HG02981 (cell line): ENCODE data around the gene CARMIL1.
"Not testable (repeated sequence)": the region's sequence is repeated elsewhere in the genome, so short reads cannot be mapped to it uniquely, and the experiment has no call there.

Experiments
- ATAC-seq: cut with Tn5 transposase; IDR thresholded peaks from one replicate; pipeline ENCODE4 v1.9.1; 2021; ENCODE audit warnings: mild to moderate bottlenecking, moderate library complexity; ENCODE audit not compliant: unreplicated experiment

The CARMIL1 gene

GRCh38 chr6:25548451-25548850 lies 269.3 kb downstream of the CARMIL1 start:
- no peak for ATAC-seq

DNA sequence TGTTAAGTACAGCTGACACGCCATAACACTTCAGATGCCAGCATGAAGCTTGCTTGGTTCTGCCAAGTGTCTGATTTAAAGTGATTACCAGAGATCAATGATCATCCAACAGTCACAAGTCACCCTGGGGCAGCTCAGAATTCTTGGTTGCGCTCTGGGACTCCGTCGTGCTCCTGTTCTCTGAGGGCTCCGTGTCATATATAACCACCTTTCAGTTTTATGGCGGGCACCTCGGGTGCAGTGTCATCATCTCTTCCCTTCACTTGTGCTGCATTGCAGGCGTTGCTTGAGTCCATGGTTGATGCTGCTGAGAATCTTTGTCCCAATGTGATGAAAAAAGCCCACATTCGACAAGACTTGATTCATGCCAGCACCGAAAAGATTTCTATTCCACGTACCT lies 271.5 kb downstream of the CARMIL1 start:
- ATAC-seq: no peak

DNA sequence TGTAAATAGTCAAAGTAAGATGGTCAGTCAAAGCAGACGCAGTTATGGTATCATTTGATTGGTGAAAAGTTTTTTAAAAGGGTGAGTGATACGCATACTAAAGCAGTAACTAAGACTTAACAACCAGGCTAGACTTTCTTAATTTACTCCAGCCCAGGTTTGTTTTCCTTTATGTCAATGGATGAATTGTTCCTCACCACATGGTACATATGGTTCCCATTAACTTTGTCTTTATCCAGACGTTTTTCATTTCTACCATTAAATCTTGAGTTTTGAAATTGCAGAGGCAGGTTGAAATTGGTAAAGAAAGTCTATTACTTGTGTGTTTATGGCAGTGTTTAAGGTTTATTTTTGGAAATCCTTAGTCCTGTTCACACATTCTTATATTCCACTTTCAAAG lies 274.3 kb downstream of the CARMIL1 start:
- ATAC-seq: no peak

DNA sequence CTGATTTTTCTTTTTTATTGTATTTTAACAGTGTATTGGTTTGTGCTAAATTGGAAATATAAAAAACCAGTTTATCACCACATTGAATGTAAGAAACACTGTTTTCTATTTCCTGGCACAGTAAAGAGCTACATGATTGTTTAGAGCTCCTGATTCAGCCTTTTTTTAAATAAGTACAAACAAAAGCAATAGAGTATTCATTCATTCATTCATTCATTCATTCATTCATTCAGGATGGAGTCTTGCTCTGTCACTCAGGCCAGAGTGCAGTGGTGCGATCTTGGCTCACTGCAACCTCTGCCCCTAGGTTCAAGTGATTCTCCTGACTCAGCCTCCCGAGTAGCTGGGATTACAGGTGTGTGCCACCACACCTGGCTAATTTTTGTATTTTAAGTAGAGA lies 276.0 kb downstream of the CARMIL1 start:
- no peak for ATAC-seq

DNA sequence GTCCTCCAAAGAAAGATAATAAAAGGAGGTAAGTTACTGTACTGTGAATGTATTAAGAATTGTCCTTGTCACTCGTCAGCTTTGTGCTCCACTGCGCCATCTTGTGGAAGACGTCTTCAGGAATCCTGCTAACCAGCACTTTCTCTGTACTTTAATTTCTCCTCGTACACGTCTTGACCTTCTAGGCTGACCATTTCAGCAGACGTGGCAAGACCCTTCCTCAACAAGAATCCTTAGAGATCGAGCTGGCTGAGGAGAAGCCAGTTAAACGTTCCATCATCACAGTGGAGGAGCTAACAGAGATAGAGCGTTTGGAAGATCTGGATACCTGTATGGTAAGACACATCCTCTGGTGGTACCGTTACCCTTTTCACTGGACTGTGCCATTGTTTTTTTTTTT lies 277.3 kb downstream of the CARMIL1 start:
- ATAC-seq: no peak

DNA sequence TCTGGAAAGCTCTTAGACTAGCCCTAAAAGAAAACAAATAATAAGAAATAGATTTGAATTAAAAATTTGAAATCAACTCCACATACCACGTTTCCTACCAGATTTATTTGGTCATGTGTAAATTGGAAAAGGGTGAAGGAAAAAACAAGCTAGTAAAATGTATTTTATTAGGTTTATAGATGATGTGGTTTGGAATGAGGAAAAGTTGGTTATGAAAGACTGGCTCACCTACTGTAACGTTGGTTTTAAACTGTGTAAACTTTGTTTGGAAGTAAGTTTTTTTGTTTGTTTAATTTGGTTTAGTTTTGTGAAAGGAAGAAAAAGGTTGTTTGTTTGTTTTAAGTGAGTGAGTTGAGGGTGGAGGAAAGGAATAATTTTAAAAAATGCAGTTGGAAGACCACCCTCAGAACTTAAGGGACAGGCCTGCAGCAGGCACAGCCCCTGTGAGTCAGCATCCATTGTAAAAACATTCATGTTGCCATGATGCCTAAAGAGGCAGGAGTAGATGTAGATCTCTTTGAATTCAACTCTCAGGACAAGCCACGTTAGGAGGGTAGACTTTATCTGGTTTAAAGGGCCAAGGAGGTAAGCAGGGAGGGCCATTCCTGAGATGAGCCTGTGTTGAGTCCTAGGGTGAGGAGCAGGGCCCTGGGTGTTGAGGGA lies 279.1 kb downstream of the CARMIL1 start:
- ATAC-seq: no peak

GRCh38 chr6:25560865-25561264 lies 281.7 kb downstream of the CARMIL1 start:
- no peak for ATAC-seq

DNA sequence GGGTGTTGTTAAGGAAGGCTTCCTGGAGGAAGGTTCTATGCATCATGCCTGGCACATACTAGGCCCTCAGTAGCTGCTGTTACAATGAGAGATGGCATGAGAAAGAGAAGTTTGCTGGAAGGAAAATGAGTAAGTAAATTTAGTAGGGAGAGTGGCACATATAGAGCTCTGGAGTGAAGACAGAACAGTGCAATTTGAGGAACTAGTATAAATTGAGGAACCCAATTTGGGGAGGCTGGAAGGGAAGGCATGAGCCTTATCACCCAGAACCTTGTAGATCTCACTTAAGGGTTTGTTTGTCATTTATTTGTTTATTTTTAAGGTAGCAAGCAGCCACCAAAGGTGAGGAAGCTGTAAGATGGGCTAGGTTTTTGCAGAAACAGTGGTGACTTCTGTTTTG lies 285.8 kb downstream of the CARMIL1 start:
- no peak for ATAC-seq

DNA sequence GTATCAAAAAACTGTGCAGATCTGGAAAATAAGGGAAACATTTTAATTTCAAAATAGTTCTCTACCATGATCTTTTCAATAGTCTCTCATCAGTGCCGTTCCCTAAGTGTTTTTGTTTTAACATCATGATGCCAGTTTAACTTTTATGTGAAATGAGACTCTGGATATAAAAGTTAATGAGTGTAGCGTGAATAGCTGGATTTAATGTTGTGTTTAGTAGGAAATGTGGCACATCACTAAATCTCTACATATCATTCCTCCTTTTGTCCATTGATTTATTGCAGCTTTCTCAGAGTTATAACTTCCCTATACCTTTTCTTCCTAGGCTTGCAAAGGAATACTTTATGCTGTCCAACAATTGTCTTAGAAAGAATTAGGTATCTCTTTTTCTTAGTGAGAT lies 291.4 kb downstream of the CARMIL1 start:
- no peak for ATAC-seq

DNA sequence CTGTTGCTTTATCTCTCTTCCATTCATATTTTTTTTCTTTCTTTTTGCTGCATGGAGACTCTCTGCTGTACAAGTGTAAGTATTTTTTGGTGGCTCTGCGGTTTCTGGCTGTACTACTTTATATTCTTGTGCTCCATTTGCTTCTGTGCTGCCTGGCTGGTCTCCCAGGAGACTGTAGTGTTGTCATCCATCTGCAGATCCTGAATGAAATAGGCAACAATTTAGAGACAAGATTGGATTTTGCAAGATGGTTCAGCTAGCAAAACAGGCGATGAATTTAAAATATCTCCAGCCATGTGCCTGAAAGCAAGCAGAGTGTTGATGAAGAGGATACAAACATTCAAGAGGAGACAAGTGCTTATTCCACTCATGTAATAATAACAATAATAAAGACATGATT lies 297.7 kb downstream of the CARMIL1 start:
- no peak for ATAC-seq

DNA sequence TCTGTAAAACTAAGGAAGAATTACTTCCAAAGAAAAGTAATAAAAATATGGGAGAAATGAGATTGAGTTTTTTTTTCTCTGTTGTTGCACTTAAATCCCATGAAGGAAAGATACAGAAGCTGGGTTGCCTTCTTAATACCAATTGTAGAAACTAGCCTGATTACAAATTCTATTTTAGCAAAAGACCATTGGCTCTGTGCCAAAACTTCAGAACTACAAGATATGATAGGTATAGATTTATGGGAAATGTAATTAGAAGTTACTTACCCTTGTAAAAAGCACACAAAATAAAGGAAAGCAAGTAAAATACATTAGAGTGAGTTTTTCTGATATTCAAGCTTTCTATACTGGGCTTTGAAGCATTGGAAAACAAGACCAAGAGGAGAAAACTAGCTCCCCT lies 299.4 kb downstream of the CARMIL1 start:
- ATAC-seq: no peak

DNA sequence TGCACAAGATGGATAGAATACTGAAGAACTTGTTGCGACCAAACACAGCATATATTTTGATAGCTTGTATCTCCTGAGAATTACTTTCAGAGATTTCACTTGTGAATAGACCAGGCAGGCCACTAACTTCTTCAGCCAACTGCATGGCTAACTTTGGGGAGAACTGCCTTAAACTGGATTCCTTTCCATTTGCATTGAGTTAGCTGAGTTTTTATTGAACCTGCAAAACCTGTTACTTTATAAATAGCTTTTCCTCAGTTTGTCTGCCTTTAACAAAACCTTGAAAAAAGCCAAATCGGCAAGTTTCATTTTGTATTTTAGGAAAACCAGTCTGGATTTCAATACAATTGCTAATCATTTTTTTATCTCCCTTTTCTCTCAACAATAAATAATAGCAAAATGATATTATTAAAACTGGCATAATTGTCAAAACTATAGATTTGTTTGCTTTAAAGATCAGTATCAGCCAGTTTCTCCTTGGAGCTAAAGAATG lies 300.3 kb downstream of the CARMIL1 start:
- no peak for ATAC-seq

GRCh38 chr6:25579902-25580495 lies 300.8 kb downstream of the CARMIL1 start:
- ATAC-seq: no peak

GRCh38 chr6:25582101-25582500 lies 302.9 kb downstream of the CARMIL1 start:
- no peak for ATAC-seq

DNA sequence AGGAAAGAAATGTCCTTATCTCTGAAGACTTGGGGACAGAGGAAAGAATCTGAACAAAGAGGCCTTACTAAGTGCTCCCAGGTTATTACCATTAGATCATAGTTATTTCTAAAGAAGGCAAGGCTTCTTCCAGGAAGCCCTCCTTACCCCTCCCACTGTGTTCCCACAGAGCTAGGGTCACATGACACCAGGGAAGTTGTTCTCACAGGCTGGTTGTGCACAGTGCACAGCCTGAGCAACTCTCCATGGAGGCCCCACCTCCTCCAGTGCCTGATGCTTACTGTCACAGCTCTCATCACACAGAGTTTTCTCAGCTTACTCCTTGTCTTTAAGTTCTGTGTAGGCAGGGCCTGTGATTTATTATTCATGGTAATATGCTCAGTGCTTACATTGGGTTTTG lies 303.9 kb downstream of the CARMIL1 start:
- ATAC-seq: no peak

- no peak for ATAC-seq
Observed at GRCh38 chr6:25583906-25584305, 304.7 kb downstream of the CARMIL1 start.

DNA sequence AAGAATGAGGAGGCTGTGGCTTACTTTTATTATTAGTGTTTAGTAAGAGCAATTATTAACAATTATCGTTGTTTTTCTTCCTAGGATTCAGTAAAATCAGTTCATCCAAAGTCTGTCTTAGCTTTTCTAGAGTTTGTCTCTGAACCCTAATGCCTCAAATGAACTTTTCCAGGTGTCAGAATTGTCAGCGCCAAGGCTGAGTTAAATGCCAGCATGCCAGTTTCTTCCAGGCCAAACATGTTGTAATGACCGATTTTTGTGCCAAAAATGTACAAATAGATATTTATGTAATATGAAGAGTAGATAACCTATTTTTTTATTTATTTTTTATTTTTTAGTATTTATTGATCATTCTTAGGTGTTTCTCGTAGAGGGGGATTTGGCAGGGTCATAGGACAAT lies 306.1 kb downstream of the CARMIL1 start:
- no peak for ATAC-seq

GRCh38 chr6:25586119-25586518 lies 306.9 kb downstream of the CARMIL1 start:
- not testable (repeated sequence) for ATAC-seq

DNA sequence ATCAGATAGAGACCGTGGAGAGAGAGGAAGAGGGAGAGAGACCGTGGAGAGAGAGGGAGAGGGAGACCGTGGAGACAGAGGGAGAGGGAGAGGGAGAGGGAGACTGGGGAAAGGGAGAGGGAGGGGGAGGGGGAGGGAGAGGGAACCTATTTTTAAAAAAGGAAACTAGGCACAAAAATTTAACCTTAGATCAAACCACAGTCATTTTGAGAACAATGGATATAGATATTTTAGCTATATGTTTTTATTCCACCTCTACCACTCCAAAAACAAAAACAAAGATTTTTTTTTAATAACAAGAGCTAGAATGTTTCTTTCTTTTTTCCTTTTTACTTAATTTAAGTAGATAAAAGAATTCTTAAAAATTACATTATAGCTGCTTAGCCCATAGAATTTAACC lies 307.8 kb downstream of the CARMIL1 start:
- no peak for ATAC-seq

GRCh38 chr6:25590986-25591385 lies 311.8 kb downstream of the CARMIL1 start:
- ATAC-seq: no peak

DNA sequence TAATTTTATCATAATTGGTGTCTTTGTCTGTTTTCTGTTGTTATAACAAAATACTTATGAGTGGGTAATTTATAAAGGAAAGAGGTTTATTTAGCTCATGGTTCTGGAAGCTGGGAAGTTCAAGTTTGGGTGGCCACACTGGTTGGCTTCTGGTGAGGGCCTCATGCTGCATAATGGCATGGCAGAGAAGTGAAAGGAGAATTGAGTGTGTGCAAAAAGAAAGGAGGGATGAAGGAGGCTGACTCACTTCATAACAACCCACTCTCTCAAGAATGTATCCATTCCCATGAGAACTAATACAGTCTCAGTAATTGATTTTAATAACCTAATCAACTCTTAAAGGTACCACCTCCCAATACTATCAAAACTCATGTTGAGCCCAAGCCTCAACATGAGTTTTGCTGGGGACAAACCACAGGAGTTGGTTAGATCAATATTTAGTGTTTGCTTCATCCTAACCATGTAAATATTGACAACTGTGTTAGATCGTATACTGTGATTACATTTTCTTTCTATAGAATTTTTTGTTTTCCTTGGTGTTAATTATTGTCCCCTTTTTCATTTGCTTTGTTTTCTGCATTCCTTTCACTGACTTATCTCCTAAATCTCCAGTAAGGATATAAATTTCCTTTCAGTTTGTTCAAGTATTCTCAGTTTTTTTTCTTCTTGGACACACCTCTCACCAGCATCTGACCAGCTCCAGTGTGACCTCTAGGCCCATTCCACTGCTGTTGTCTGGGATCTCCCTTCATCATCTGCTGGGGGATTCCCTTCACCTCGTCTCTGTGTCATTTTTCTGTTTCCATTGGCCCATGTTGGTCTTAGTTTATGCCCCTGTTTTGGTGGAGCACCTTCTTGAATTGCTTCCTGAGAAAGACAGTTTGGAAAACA lies 318.0 kb downstream of the CARMIL1 start:
- ATAC-seq: no peak
